H1 (cell line): Measurements from ENCODE around the gene CDH9. TPM values are rescaled to one million over a fixed set of nuclear protein-coding genes. Genes with fewer than 3 reads are reported as not detected.

Source experiments
- CTCF ChIA-PET: fragments of 300-600 bp; sonication (Branson Sonifier 250); formaldehyde crosslinking; loops from one replicate; lab custom pipeline; 2021; ENCODE audit not compliant: partially characterized antibody; lab: Charles Lee
- POLR2A ChIA-PET: fragments of 300-600 bp; sonication (Branson Sonifier 250); formaldehyde crosslinking; loops from one replicate; lab custom pipeline; 2021; ENCODE audit warnings: inconsistent platforms; ENCODE audit not compliant: partially characterized antibody; lab: Charles Lee
- DNase-seq, 2 experiments: peaks; one replicate each; pipeline versions ENCODE4 v3.0.0 to v3.0.0-alpha.2; 2010 to 2022; ENCODE audit warnings: low spot score in 2 of 2, low read depth in 1 of 2, mixed read lengths in 1 of 2
- FAIRE-seq: peaks from 2 replicates; lab custom pipeline; 2011; peaks lifted over from hg19 to GRCh38; lab: Jason Lieb, UNC
- H2AFZ ChIP-seq: 2 replicates; pipeline ENCODE4 v1.8.1; 2012; ENCODE audit warnings: low read length, inconsistent platforms
- H2AK5ac ChIP-seq: 2 replicates; pipeline ENCODE4 v1.6.1; 2013; ENCODE audit warnings: low read depth, low read length
- H2BK120ac ChIP-seq: replicated peaks from 2 replicates; pipeline ENCODE3; 2013; ENCODE audit warnings: low read depth, low read length, inconsistent platforms
- H2BK12ac ChIP-seq: 2 replicates; pipeline ENCODE4 v1.6.1; 2013; ENCODE audit warnings: low read depth, low read length
- H2BK15ac ChIP-seq: 2 replicates; pipeline ENCODE4 v1.6.1; 2013; ENCODE audit warnings: low read length
- H2BK20ac ChIP-seq: 2 replicates; pipeline ENCODE4 v1.6.1; 2013; ENCODE audit warnings: low read length
- H2BK5ac ChIP-seq: 2 replicates; pipeline ENCODE4 v1.6.1; 2013; ENCODE audit warnings: low read depth, low read length
- H3K14ac ChIP-seq: 2 replicates; pipeline ENCODE4 v1.6.1; 2013; ENCODE audit warnings: inconsistent platforms; ENCODE audit not compliant: insufficient read length
- H3K18ac ChIP-seq: 2 replicates; pipeline ENCODE4 v1.6.1; 2013; ENCODE audit warnings: low read length; ENCODE audit errors: extremely low read depth
- H3K23ac ChIP-seq: 2 replicates; pipeline ENCODE4 v1.6.1; 2013; ENCODE audit warnings: inconsistent platforms; ENCODE audit not compliant: insufficient read length
- H3K23me2 ChIP-seq: 2 replicates; pipeline ENCODE4 v1.6.1; 2013; ENCODE audit warnings: low read depth, low read length
- H3K27ac ChIP-seq: 2 replicates; pipeline ENCODE4 v1.6.1; 2011; ENCODE audit warnings: low read depth, low read length, inconsistent platforms
- H3K27me3 ChIP-seq, 4 experiments: replicated peaks in 1 of 4; 1 replicate in 1 of 4; 2 replicates in 3 of 4; pipeline versions ENCODE4 v1.6.1 to v1.8.1; 2011 to 2013; ENCODE audit warnings: low read length in 3 of 4, mild to moderate bottlenecking in 3 of 4, inconsistent platforms in 2 of 4, mixed read lengths in 2 of 4, moderate library complexity in 1 of 4; ENCODE audit not compliant: control insufficient read depth in 3 of 4, insufficient read depth in 3 of 4; ENCODE audit errors: extremely low read depth in 1 of 4
- H3K36me3 ChIP-seq, 4 experiments: 2 replicates each; pipeline versions ENCODE4 v1.6.1 to v1.8.1; 2011 to 2013; ENCODE audit warnings: mild to moderate bottlenecking in 4 of 4, low read length in 3 of 4, moderate library complexity in 2 of 4, control low read depth in 1 of 4, inconsistent platforms in 1 of 4; ENCODE audit not compliant: insufficient read depth in 4 of 4, control insufficient read depth in 2 of 4
- H3K4ac ChIP-seq: replicated peaks from 2 replicates; pipeline ENCODE3; 2013; ENCODE audit warnings: low read length, low read depth, mixed read lengths, inconsistent platforms; ENCODE audit not compliant: insufficient read length
- H3K4me1 ChIP-seq, 4 experiments: replicated peaks in 1 of 4; 1 replicate in 1 of 4; 2 replicates in 3 of 4; pipeline versions ENCODE4 v1.6.1 to v1.8.1; 2011 to 2013; ENCODE audit warnings: low read length in 3 of 4, inconsistent platforms in 2 of 4, mixed read lengths in 1 of 4; ENCODE audit not compliant: insufficient read depth in 4 of 4, control insufficient read depth in 3 of 4
- H3K4me2 ChIP-seq, 2 experiments: 2 replicates each; pipeline versions ENCODE4 v1.6.1 to v1.8.1; 2011 to 2013; ENCODE audit warnings: low read depth in 2 of 2, low read length in 2 of 2, control low read depth in 1 of 2, inconsistent platforms in 1 of 2, mild to moderate bottlenecking in 1 of 2; ENCODE audit not compliant: insufficient read depth in 1 of 2
- H3K4me3 ChIP-seq, 4 experiments: fragments of 200-600, 300-600 bp in 1 of 4; sonication (generic), shearing (Covaris generic), sonication (Bioruptor Twin) in 1 of 4; 2 replicates each; pipeline versions ENCODE4 v1.5.1 to v1.8.1; 2011 to 2016; ENCODE audit warnings: low read length in 4 of 4, low read depth in 3 of 4, control low read depth in 2 of 4, inconsistent platforms in 2 of 4, mild to moderate bottlenecking in 2 of 4, mixed read lengths in 1 of 4, moderate library complexity in 1 of 4; ENCODE audit not compliant: insufficient read depth in 2 of 4; ENCODE audit errors: extremely low read depth in 1 of 4
- H3K56ac ChIP-seq: replicated peaks from 2 replicates; pipeline ENCODE3; 2013; ENCODE audit warnings: low read depth, mild to moderate bottlenecking, mixed read lengths, low read length, inconsistent platforms; ENCODE audit not compliant: insufficient read length
- H3K79me1 ChIP-seq: 2 replicates; pipeline ENCODE4 v1.6.1; 2013; ENCODE audit warnings: low read depth, low read length, control low read depth
- H3K79me2 ChIP-seq, 2 experiments: 2 replicates each; pipeline versions ENCODE4 v1.6.1 to v1.8.1; 2012 to 2013; ENCODE audit warnings: low read length in 2 of 2, mild to moderate bottlenecking in 2 of 2, inconsistent platforms in 1 of 2; ENCODE audit not compliant: insufficient read depth in 2 of 2, control insufficient read depth in 1 of 2
- H3K9ac ChIP-seq, 4 experiments: replicated peaks in 1 of 4; 1 replicate in 1 of 4; 2 replicates in 3 of 4; pipeline versions ENCODE4 v1.6.1 to v1.8.1; 2011 to 2013; ENCODE audit warnings: low read depth in 3 of 4, low read length in 3 of 4, control low read depth in 2 of 4, mild to moderate bottlenecking in 2 of 4, moderate library complexity in 2 of 4, inconsistent platforms in 1 of 4; ENCODE audit errors: extremely low read depth in 1 of 4
- H3K9me3 ChIP-seq, 2 experiments: 2 replicates each; pipeline versions ENCODE4 v1.6.1 to v1.8.1; 2012 to 2013; ENCODE audit warnings: mild to moderate bottlenecking in 2 of 2, moderate library complexity in 2 of 2, control low read depth in 1 of 2, inconsistent platforms in 1 of 2, low read depth in 1 of 2, low read length in 1 of 2, mixed read lengths in 1 of 2; ENCODE audit not compliant: insufficient read depth in 2 of 2
- H4K20me1 ChIP-seq, 2 experiments: replicated peaks in 1 of 2; 2 replicates each; pipeline versions ENCODE3 to v1.8.1; 2011 to 2013; ENCODE audit warnings: inconsistent platforms in 2 of 2, low read length in 2 of 2, mild to moderate bottlenecking in 1 of 2; ENCODE audit not compliant: insufficient read depth in 2 of 2, control insufficient read depth in 1 of 2
- H4K5ac ChIP-seq: 2 replicates; pipeline ENCODE4 v1.6.1; 2013; ENCODE audit warnings: low read length, low read depth, mixed read lengths, inconsistent platforms; ENCODE audit not compliant: insufficient read length
- H4K8ac ChIP-seq: 2 replicates; pipeline ENCODE4 v1.8.0; 2013; ENCODE audit warnings: mild to moderate bottlenecking, moderate library complexity, low read length, inconsistent platforms; ENCODE audit not compliant: insufficient read depth; ENCODE audit errors: extremely low read depth
- H4K91ac ChIP-seq: replicated peaks from 2 replicates; pipeline ENCODE3; 2013; ENCODE audit warnings: low read length, mixed read lengths, inconsistent platforms; ENCODE audit not compliant: insufficient read length
- BACH1 ChIP-seq: IDR thresholded peaks from 2 replicates; pipeline ENCODE4 v1.6.1; 2012; ENCODE audit warnings: low read length, improper control_type of control experiment
- JUN ChIP-seq: IDR thresholded peaks from 2 replicates; pipeline ENCODE4 v1.6.1; 2011; ENCODE audit warnings: low read depth, mild to moderate bottlenecking, improper control_type of control experiment, low read length
- JUND ChIP-seq: IDR thresholded peaks from 2 replicates; pipeline ENCODE4 v1.6.1; 2011; ENCODE audit warnings: mild to moderate bottlenecking, improper control_type of control experiment, low read length
- WGBS, 2 experiments: shearing (Covaris generic) in 1 of 2; methylation state at CpG; one replicate each; pipeline versions ENCODE4 v1.1.6 to v1.1.7; 2013 to 2015; ENCODE audit warnings: low lambda C conversion rate in 2 of 2, mixed read lengths in 2 of 2, inconsistent platforms in 1 of 2, low coverage in 1 of 2, missing lambda C conversion rate in 1 of 2; ENCODE audit not compliant: insufficient replicate concordance in 2 of 2, insufficient coverage in 1 of 2, insufficient read length in 1 of 2; ENCODE audit errors: extremely low coverage in 1 of 2, missing lambda C conversion rate in 1 of 2; 5-methylcytosine and 5-hydroxymethylcytosine counted together
- polyA plus RNA-seq, 7 experiments: library from polyadenylated mRNA; depleted of rRNA in 3 of 7; stranded (reverse) in 5 of 7; unstranded in 2 of 7; fragments of >200 nt in 5 of 7; fragments of 200-250 nt in 2 of 7; gene quantifications; 1 replicate in 5 of 7; 2 replicates in 1 of 7; 4 replicates in 1 of 7; pipeline versions ENCODE4 v1.2.1 to v1.2.3, GENCODE V29; 2011 to 2013; ENCODE audit warnings: missing spikeins in 2 of 7, mixed read lengths in 2 of 7
- total RNA-seq: library from RNA; stranded (reverse); fragmentation: NEBNext Ultra II Directional; extraction: Animal tissue kit (Norgen Biotek cat#: 25700); gene quantifications from 2 replicates; pipeline ENCODE4 v1.2.1, GENCODE V29; 2021

The CDH9 gene
- total and polyA plus RNA-seq, 2 of the 8 experiments (the other 6 are each of a cell fraction or from before 2014, with no cell fraction given) = 0.54 to 1.0 TPM

DNA sequence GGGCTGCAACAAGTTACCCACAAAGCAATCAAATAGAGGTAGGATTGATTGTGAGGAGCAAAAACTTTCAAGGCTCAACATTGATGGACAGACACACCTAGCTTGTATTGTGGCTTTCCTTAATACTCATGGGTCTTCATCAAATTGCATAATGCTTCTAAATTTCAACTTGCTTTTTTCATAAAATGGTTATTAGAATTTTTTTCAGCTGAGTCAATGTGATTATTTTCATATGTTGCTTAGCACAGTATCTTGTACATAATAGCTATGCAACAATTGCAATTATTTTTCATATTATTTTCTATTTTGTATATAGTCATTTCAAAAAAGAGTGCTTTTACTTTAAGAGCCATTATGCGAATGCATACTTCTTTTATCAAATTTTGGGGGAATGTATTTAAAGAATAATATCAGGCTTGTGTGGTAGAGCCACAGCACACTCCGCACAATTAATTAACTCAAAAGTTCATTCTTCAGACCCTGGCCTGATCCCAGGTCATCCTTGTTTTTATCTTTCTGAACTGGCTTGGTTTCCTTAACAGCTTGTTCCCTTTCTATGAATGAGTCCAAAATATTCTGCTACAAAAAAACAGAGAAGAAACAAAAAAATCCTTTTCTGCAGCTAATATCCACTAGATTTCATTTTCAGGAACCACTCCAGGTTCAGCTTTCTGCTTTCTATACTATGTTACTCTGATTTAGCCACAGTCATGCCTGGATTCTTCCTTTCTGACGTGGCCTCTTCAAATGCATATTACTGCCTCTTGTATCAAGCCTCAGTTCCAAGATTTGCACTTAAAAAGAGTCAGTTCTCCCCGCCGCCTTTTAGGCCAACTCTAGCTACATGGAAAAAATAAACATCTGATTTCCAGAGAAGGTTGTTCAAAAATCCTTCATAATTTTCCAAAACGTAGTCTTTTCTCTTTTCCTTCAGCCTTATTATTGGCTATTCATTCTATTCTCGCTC is 45.3 kb upstream of the CDH9 start:
- FAIRE-seq (peak; percentile 73), DNase-seq (no peak)
- Histone ChIP-seq H3K4me3 (peak overlapping the region in 1 of 4 experiments; percentile 36; a peak in 1 of 8 replicates), H2BK120ac (peak overlapping the region; percentile 52), H4K20me1 (no peaks in the 10 kb centered on the region), H2BK5ac (no peak overlapping the region), H3K23me2 (no peaks in the 10 kb centered on the region; the same call in 1 of the 2 replicates), H3K14ac (no peak overlapping the region), H3K23ac (no peak overlapping the region), H3K4me2 (peak overlapping the region; percentile 42 to 43; a peak in 2 of 4 replicates), H4K91ac (no peak overlapping the region), H2BK15ac (no peak overlapping the region), H3K9ac (no peak overlapping the region), H3K27ac (no peak overlapping the region; the same call in 1 of the 2 replicates), H3K9me3 (peaks cover 10 to 12% of the 10 kb centered on the region in 2 experiments), H3K79me1 (no peaks in the 10 kb centered on the region), H3K79me2 (no peaks in the 10 kb centered on the region), H3K18ac (no peak overlapping the region), H2AFZ (no peak overlapping the region), H3K36me3 (peaks cover 0 to 2% (median 0%) of the 10 kb centered on the region in 4 experiments; a peak in 1 of 8 replicates), H4K8ac (no peak overlapping the region), H2BK20ac (no peak overlapping the region), H3K4me1 (peaks cover 0 to 6% (median 1%) of the 10 kb centered on the region in 4 experiments; a peak in 3 of 7 replicates), H3K4ac (no peak overlapping the region), H2AK5ac (no peak overlapping the region), H2BK12ac (no peak overlapping the region), H4K5ac (peak overlapping the region; percentile 88), H3K27me3 (no peaks in the 10 kb centered on the region), H3K56ac (no peak overlapping the region)
- 27% methylated on average over 7 of the region's 7 CpGs; no CpG with 5 or more reads in 1 of the 2 experiments for WGBS, 2 experiments
- ChIA-PET CTCF (no interaction called here), POLR2A (no interaction called here)
- TF ChIP-seq BACH1 = no peak
- peak; percentile 69 for TF ChIP-seq JUND
- TF ChIP-seq JUN = peak; percentile 43; the same call in 1 of the 2 replicates
